ENCODE data around the gene RING1.

- TF ChIP-seq CTCF (conservative IDR thresholded peaks at IDR 0.05 in 1 of 2, IDR thresholded peaks at IDR 0.05 in 1 of 2; ENCODE audit: extremely low read depth in 1 of 2, insufficient read depth in 1 of 2, low read depth in 1 of 2, low read length in 2 of 2), result peak in 1 of 2 donors; percentile 16
- TF ChIP-seq EZH2 (IDR thresholded peaks at IDR 0.05; ENCODE audit: borderline replicate concordance, low read length), result no peak
Measured at GRCh38 chr6:33175436-33176069, 32.7 kb upstream of the RING1 start.
